BLaER1 treated with 17β-estradiol and CSF1 and Interleukin-3, amounts not matched to agents 10 nM and 100 nM (cell line): ENCODE measurements around the gene FPGS.

ENCODE experiments used
- H3K27ac ChIP-seq, 11 experiments: shearing (Covaris generic); formaldehyde crosslinking; 2 replicates each; pipeline ENCODE4 v1.8.1; 2022
- H3K27me3 ChIP-seq, 11 experiments: shearing (Covaris generic); formaldehyde crosslinking; 2 replicates each; pipeline ENCODE4 v1.8.1; 2022
- H3K36me3 ChIP-seq, 11 experiments: shearing (Covaris generic); formaldehyde crosslinking; 2 replicates each; pipeline ENCODE4 v1.8.1; 2022
- H3K4me1 ChIP-seq, 10 experiments: shearing (Covaris generic); formaldehyde crosslinking; 2 replicates each; pipeline ENCODE4 v1.8.1; 2022
- H3K4me2 ChIP-seq, 11 experiments: shearing (Covaris generic); formaldehyde crosslinking; 2 replicates each; pipeline ENCODE4 v1.8.1; 2022
- H3K4me3 ChIP-seq, 10 experiments: shearing (Covaris generic); formaldehyde crosslinking; 2 replicates each; pipeline ENCODE4 v1.8.1; 2022
- H3K9ac ChIP-seq, 11 experiments: shearing (Covaris generic); formaldehyde crosslinking; 2 replicates each; pipeline ENCODE4 v1.8.1; 2022
- H3K9me3 ChIP-seq, 11 experiments: shearing (Covaris generic); formaldehyde crosslinking; replicated peaks in 1 of 11; 2 replicates each; pipeline ENCODE4 v1.8.1; 2022
- H4K20me1 ChIP-seq, 11 experiments: shearing (Covaris generic); formaldehyde crosslinking; 2 replicates each; pipeline ENCODE4 v1.8.1; 2022
- Cebpa-rat ChIP-seq, 11 experiments: shearing (Covaris generic); IDR thresholded peaks; 2 replicates each; pipeline ENCODE4 v1.8.1; 2022

The FPGS gene

GRCh38 chr9:127796225-127796813 is 6.4 kb upstream of the FPGS start:
- peaks cover 21 to 36% (median 28%) of the 10 kb centered on the region in 11 experiments for H3K36me3 ChIP-seq
- peaks cover 0 to 61% (median 32%) of the 10 kb centered on the region in 11 experiments; a peak in 20 of 22 replicates for H4K20me1 ChIP-seq
- TF ChIP-seq Cebpa-rat (IDR thresholded peaks at IDR 0.05): no peak
- peak overlapping the region in 6 of 10 experiments; percentile 3 to 51 (median 20); a peak in 5 of 20 replicates for H3K4me3 ChIP-seq
- peak overlapping the region in 10 of 11 experiments; percentile 21 to 90 (median 84); a peak in 20 of 22 replicates for H3K27ac ChIP-seq
- peaks cover 0 to 7% (median 0%) of the 10 kb centered on the region in 11 experiments; a peak in 1 of 22 replicates for H3K27me3 ChIP-seq
- peaks cover 71 to 100% (median 100%) of the 10 kb centered on the region in 10 experiments for H3K4me1 ChIP-seq
- H3K9me3 ChIP-seq: no peaks in the 10 kb centered on the region
- H3K4me2 ChIP-seq: peak overlapping the region; percentile 82 to 100 (median 96)
- H3K9ac ChIP-seq: peak overlapping the region; percentile 5 to 77 (median 73); a peak in 17 of 22 replicates

GRCh38 chr9:127796852-127797370 is 5.8 kb upstream of the FPGS start:
- no peak for TF ChIP-seq Cebpa-rat (IDR thresholded peaks at IDR 0.05)

GRCh38 chr9:127801955-127802575 is 617 bp upstream of the FPGS start:
- peaks cover 3 to 40% (median 33%) of the 10 kb centered on the region in 11 experiments; a peak in 19 of 22 replicates for H4K20me1 ChIP-seq
- H3K27me3 ChIP-seq: peaks cover 0 to 7% (median 0%) of the 10 kb centered on the region in 11 experiments; a peak in 1 of 22 replicates
- peak overlapping the region; percentile 54 to 99 (median 89) for H3K4me3 ChIP-seq
- no peaks in the 10 kb centered on the region for H3K9me3 ChIP-seq
- TF ChIP-seq Cebpa-rat (IDR thresholded peaks at IDR 0.05): 0 out of 22 replicates have a peak, but pooled peaks of 1 of the 11 experiments have one; percentile 6
- peaks cover 68 to 91% (median 89%) of the 10 kb centered on the region in 10 experiments for H3K4me1 ChIP-seq
- peak overlapping the region; percentile 52 to 97 (median 79); a peak in 21 of 22 replicates for H3K9ac ChIP-seq
- H3K27ac ChIP-seq: peak overlapping the region; percentile 28 to 95 (median 79); a peak in 21 of 22 replicates
- H3K4me2 ChIP-seq: peak overlapping the region; percentile 92 to 100 (median 96)
- H3K36me3 ChIP-seq: peaks cover 5 to 32% (median 30%) of the 10 kb centered on the region in 11 experiments; a peak in 21 of 22 replicates

More at GRCh38 chr9:127796852-127797370, 5.8 kb upstream of the FPGS start:
- peak overlapping the region; percentile 82 to 100 (median 96) for H3K4me2 ChIP-seq
- peaks cover 0 to 7% (median 0%) of the 10 kb centered on the region in 11 experiments; a peak in 1 of 22 replicates for H3K27me3 ChIP-seq
- H3K36me3 ChIP-seq: peaks cover 15 to 30% (median 22%) of the 10 kb centered on the region in 11 experiments
- peak overlapping the region in 5 of 10 experiments; percentile 6 to 51 (median 33); a peak in 4 of 20 replicates for H3K4me3 ChIP-seq
- peak overlapping the region; percentile 5 to 77 (median 73); a peak in 17 of 22 replicates for H3K9ac ChIP-seq
- peaks cover 72 to 100% (median 100%) of the 10 kb centered on the region in 10 experiments for H3K4me1 ChIP-seq
- peaks cover 0 to 55% (median 26%) of the 10 kb centered on the region in 11 experiments; a peak in 20 of 22 replicates for H4K20me1 ChIP-seq
- peak overlapping the region in 10 of 11 experiments; percentile 21 to 90 (median 84); a peak in 20 of 22 replicates for H3K27ac ChIP-seq
- no peaks in the 10 kb centered on the region for H3K9me3 ChIP-seq

- peak overlapping the region; percentile 86 to 95 (median 92) for H3K27ac ChIP-seq
- peak overlapping the region; percentile 88 to 99 (median 96) for H3K4me2 ChIP-seq
- no peaks in the 10 kb centered on the region for H3K9me3 ChIP-seq
- peak overlapping the region; percentile 91 to 97 (median 94) for H3K9ac ChIP-seq
- peaks cover 22 to 49% (median 47%) of the 10 kb centered on the region in 11 experiments for H3K36me3 ChIP-seq
- H3K4me3 ChIP-seq: peak overlapping the region; percentile 74 to 99 (median 91)
- H3K4me1 ChIP-seq: peaks cover 74 to 91% (median 89%) of the 10 kb centered on the region in 10 experiments
- peaks cover 19 to 56% (median 49%) of the 10 kb centered on the region in 11 experiments; a peak in 20 of 22 replicates for H4K20me1 ChIP-seq
- TF ChIP-seq Cebpa-rat (IDR thresholded peaks at IDR 0.05): no peak
- no peaks in the 10 kb centered on the region for H3K27me3 ChIP-seq
Observed at GRCh38 chr9:127803507-127804352, 1.0 kb downstream of the FPGS start.

DNA sequence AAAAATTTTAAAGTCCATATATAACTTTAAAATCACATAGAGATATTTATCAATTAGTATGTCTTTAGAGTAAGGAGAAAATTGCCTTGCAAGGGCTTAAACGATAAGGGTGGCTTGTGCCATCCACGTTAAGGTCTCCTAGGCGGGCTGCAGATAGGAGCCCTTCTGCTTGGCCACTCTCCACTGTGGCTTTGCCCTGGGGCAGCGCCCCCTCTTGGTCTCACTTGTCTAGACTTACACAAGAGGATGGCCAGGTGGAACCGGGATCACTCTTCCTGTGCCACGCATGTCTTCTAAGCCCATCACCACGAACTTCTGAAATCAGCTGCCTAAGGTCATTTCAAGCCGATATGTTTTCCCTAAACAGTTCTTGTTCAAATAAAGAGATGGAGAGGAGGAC is 2.9 kb downstream of the FPGS start:
- Histone ChIP-seq H3K9me3 (no peaks in the 10 kb centered on the region), H3K4me3 (peak overlapping the region in 1 of 10 experiments; percentile 21; a peak in 1 of 20 replicates), H4K20me1 (peaks cover 19 to 74% (median 65%) of the 10 kb centered on the region in 11 experiments; a peak in 20 of 22 replicates), H3K36me3 (peaks cover 36 to 65% (median 62%) of the 10 kb centered on the region in 11 experiments), H3K4me1 (peaks cover 82 to 89% (median 87%) of the 10 kb centered on the region in 10 experiments), H3K27me3 (no peaks in the 10 kb centered on the region), H3K4me2 (peak overlapping the region; percentile 88 to 99 (median 96)), H3K9ac (peak overlapping the region in 3 of 11 experiments; percentile 47 to 97 (median 57); a peak in 6 of 22 replicates), H3K27ac (peak overlapping the region in 7 of 11 experiments; percentile 15 to 62 (median 52); a peak in 9 of 22 replicates)
- TF ChIP-seq Cebpa-rat (IDR thresholded peaks at IDR 0.05): no peak

DNA sequence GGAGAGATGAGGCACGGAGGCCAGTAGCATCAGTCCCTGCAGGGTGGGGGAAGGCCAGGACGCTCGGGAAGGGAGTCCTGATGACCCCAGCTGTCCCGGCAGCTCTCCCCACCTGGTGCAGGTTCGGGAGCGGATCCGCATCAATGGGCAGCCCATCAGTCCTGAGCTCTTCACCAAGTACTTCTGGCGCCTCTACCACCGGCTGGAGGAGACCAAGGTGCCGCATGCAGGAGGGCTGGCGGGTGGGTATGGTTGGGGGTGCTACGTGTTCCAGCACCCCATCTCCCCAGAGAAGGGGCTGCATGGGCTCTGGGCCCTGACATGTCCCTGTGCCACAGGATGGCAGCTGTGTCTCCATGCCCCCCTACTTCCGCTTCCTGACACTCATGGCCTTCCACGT is 4.2 kb downstream of the FPGS start:
- H3K9me3 ChIP-seq: no peaks in the 10 kb centered on the region
- H3K4me1 ChIP-seq: peaks cover 80 to 89% (median 87%) of the 10 kb centered on the region in 10 experiments
- no peaks in the 10 kb centered on the region for H3K27me3 ChIP-seq
- peak overlapping the region; percentile 88 to 99 (median 96) for H3K4me2 ChIP-seq
- H3K9ac ChIP-seq: peak overlapping the region in 8 of 11 experiments; percentile 16 to 97 (median 53); a peak in 14 of 22 replicates
- no peak for TF ChIP-seq Cebpa-rat (IDR thresholded peaks at IDR 0.05)
- H3K27ac ChIP-seq: peak overlapping the region in 8 of 11 experiments; percentile 29 to 62 (median 52); a peak in 15 of 22 replicates
- peak overlapping the region in 8 of 10 experiments; percentile 10 to 42 (median 30); a peak in 11 of 20 replicates for H3K4me3 ChIP-seq
- H4K20me1 ChIP-seq: peaks cover 19 to 84% (median 71%) of the 10 kb centered on the region in 11 experiments; a peak in 20 of 22 replicates
- peaks cover 45 to 78% (median 74%) of the 10 kb centered on the region in 11 experiments for H3K36me3 ChIP-seq

GRCh38 chr9:127808347-127809001 is 5.8 kb downstream of the FPGS start:
- Histone ChIP-seq H3K9me3 (no peaks in the 10 kb centered on the region), H4K20me1 (peaks cover 22 to 95% (median 78%) of the 10 kb centered on the region in 11 experiments; a peak in 20 of 22 replicates), H3K27me3 (no peaks in the 10 kb centered on the region), H3K27ac (peak overlapping the region in 6 of 11 experiments; percentile 7 to 62 (median 40); a peak in 8 of 22 replicates), H3K36me3 (peaks cover 61 to 94% (median 90%) of the 10 kb centered on the region in 11 experiments), H3K4me3 (peak overlapping the region in 3 of 10 experiments; percentile 14 to 39 (median 36); a peak in 5 of 20 replicates), H3K4me1 (peaks cover 74 to 89% (median 83%) of the 10 kb centered on the region in 10 experiments), H3K4me2 (peak overlapping the region; percentile 88 to 99 (median 96); a peak in 21 of 22 replicates), H3K9ac (peak overlapping the region in 9 of 11 experiments; percentile 11 to 97 (median 49); a peak in 15 of 22 replicates)
- TF ChIP-seq Cebpa-rat (IDR thresholded peaks at IDR 0.05): no peak
